Measurements from ENCODE around the gene PFKP.

The PFKP gene

GRCh38 chr10:3137958-3138726 lies 70.8 kb downstream of the PFKP start:
- no peak for DNase-seq

GRCh38 chr10:3139216-3139910 lies 72.0 kb downstream of the PFKP start:
- no peak for DNase-seq

- DNase-seq = no peak
Measured at GRCh38 chr10:3140280-3140679, 72.9 kb downstream of the PFKP start.

- no peak for DNase-seq
Measured at GRCh38 chr10:3141351-3142005, 74.1 kb downstream of the PFKP start.

- no peak for DNase-seq
Measured at GRCh38 chr10:3142146-3142875, 75.0 kb downstream of the PFKP start.

GRCh38 chr10:3143366-3143765 lies 76.0 kb downstream of the PFKP start:
- no peak for DNase-seq

- DNase-seq = no peak
Measured at GRCh38 chr10:3143791-3144434, 76.6 kb downstream of the PFKP start.

GRCh38 chr10:3145366-3145765 lies 78.0 kb downstream of the PFKP start:
- no peak for DNase-seq

GRCh38 chr10:3146289-3146688 lies 78.9 kb downstream of the PFKP start:
- no peak for DNase-seq

- DNase-seq = no peak
Measured at GRCh38 chr10:3147117-3147820, 79.9 kb downstream of the PFKP start.

- no peak for DNase-seq
Measured at GRCh38 chr10:3148041-3148440, 80.7 kb downstream of the PFKP start.

GRCh38 chr10:3148994-3149393 lies 81.6 kb downstream of the PFKP start:
- no peak for DNase-seq

GRCh38 chr10:3149918-3150317 lies 82.6 kb downstream of the PFKP start:
- DNase-seq = no peak

- no peak for DNase-seq
Measured at GRCh38 chr10:3150366-3150765, 83.0 kb downstream of the PFKP start.

- no peak for DNase-seq
Measured at GRCh38 chr10:3150961-3151360, 83.6 kb downstream of the PFKP start.

- no peak for DNase-seq
Measured at GRCh38 chr10:3151889-3152565, 84.7 kb downstream of the PFKP start.

- no peak for DNase-seq
Measured at GRCh38 chr10:3152566-3152935, 85.2 kb downstream of the PFKP start.

- no peak for DNase-seq
Measured at GRCh38 chr10:3154666-3155065, 87.3 kb downstream of the PFKP start.

- no peak for DNase-seq
Measured at GRCh38 chr10:3159152-3159551, 91.8 kb downstream of the PFKP start.

GRCh38 chr10:3162533-3162932 lies 95.2 kb downstream of the PFKP start:
- DNase-seq = no peak

GRCh38 chr10:3163879-3164278 lies 96.5 kb downstream of the PFKP start:
- no peak for DNase-seq

- no peak for DNase-seq
Measured at GRCh38 chr10:3165196-3165595, 97.8 kb downstream of the PFKP start.
